Vagina (tissue), 2 donors: ENCODE results near the gene REEP1. TPM values are rescaled to one million over a fixed set of nuclear protein-coding genes. Genes with fewer than 3 reads are reported as not detected.

Experiments used
- DNase-seq, 2 donors: peaks; one replicate each; pipeline ENCODE4 v3.0.0-alpha.2; 2017; ENCODE audit errors: extremely low spot score in 2 of 2
- H3K27ac ChIP-seq: fragments of 200-600 bp; sonication (generic); one replicate; pipeline ENCODE4 v1.5.1; 2019
- H3K27me3 ChIP-seq: fragments of 200-600 bp; sonication (generic); one replicate; pipeline ENCODE4 v1.5.1; 2019
- H3K36me3 ChIP-seq, 2 donors: fragments of 200-600 bp; sonication (generic); one replicate each; pipeline ENCODE4 v1.5.1; 2017 to 2019
- H3K4me1 ChIP-seq: fragments of 200-600 bp; sonication (generic); one replicate; pipeline ENCODE4 v1.5.1; 2019
- H3K4me3 ChIP-seq, 2 donors: fragments of 200-600 bp; sonication (generic); 1 replicate in 1 of 2; 2 replicates in 1 of 2; pipeline ENCODE4 v1.5.1; 2016 to 2019
- H3K9me3 ChIP-seq: fragments of 200-600 bp; sonication (generic); one replicate; pipeline ENCODE4 v1.5.1; 2019
- POLR2A ChIP-seq, 2 donors: fragments of 450-650 bp; IDR thresholded peaks; one replicate each; pipeline ENCODE4 v1.6.1; 2017; ENCODE audit warnings: antibody characterized with exemption in 2 of 2, mild to moderate bottlenecking in 2 of 2, moderate library complexity in 2 of 2
- POLR2AphosphoS5 ChIP-seq, 2 donors: sonication (generic); formaldehyde crosslinking; IDR thresholded peaks; one replicate each; pipeline ENCODE4 v1.9.0; 2017; ENCODE audit warnings: antibody characterized with exemption in 2 of 2, mild to moderate bottlenecking in 2 of 2, low read depth in 1 of 2; ENCODE audit not compliant: insufficient read depth in 1 of 2
- intact Hi-C: fragments of 100-400 bp; cut with DNase I; formaldehyde crosslinking; loops from one replicate; pipeline ENCODE4 v1.15.1; 2023
- microRNA-seq: library from miRNA; unstranded; fragments of <30 nt; microRNA quantifications from one replicate; pipeline ENCODE4, GENCODE V29; 2017; ENCODE audit warnings: borderline number of aligned reads, borderline replicate concordance
- small RNA-seq: library from RNA; depleted of rRNA; stranded (forward); fragments of <200 nt; gene quantifications from one replicate; pipeline ENCODE3, GENCODE V24; 2016
- total RNA-seq: library from RNA; depleted of rRNA; stranded (reverse); fragments of >200 nt; gene quantifications from one replicate; pipeline ENCODE4 v1.2.3, GENCODE V29; 2016
- TF ChIP-seq, protein P1 (sequence below), 3 experiments: fragments of 450-650 bp in 2 of 3; fragments of 200-600 bp in 1 of 3; sonication (generic) in 1 of 3; IDR thresholded peaks; one replicate each; pipeline ENCODE4 v1.5.1; 2017 to 2019; ENCODE audit warnings: antibody characterized with exemption in 3 of 3, mild to moderate bottlenecking in 2 of 3, moderate library complexity in 2 of 3

Gene REEP1
- total RNA-seq, 1 donor from 2014 or later: 13.5 TPM

DNA sequence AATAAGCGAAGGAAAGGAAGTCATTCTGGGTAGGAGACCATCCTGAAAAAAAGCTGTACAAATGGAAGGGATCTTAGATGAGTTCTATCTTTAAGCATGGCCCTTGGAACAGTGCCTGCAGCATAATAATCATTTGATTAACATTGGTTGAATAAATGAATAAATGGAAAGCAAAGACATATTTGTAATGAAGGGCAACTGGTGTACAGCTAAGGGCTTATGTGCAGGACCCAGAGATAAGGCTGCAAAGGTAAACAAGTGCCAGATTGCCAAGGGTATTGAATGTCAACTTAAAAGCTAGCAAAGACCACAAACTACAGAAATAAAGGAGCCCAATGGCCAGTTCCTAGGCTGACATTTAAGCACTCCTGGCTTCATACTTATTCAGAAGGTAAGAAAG lies 161.6 kb downstream of the REEP1 start:
- intact Hi-C loops: no loop called here
- TF ChIP-seq, protein P1, sequence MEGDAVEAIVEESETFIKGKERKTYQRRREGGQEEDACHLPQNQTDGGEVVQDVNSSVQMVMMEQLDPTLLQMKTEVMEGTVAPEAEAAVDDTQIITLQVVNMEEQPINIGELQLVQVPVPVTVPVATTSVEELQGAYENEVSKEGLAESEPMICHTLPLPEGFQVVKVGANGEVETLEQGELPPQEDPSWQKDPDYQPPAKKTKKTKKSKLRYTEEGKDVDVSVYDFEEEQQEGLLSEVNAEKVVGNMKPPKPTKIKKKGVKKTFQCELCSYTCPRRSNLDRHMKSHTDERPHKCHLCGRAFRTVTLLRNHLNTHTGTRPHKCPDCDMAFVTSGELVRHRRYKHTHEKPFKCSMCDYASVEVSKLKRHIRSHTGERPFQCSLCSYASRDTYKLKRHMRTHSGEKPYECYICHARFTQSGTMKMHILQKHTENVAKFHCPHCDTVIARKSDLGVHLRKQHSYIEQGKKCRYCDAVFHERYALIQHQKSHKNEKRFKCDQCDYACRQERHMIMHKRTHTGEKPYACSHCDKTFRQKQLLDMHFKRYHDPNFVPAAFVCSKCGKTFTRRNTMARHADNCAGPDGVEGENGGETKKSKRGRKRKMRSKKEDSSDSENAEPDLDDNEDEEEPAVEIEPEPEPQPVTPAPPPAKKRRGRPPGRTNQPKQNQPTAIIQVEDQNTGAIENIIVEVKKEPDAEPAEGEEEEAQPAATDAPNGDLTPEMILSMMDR (IDR thresholded peaks at IDR 0.05): no peak
- TF ChIP-seq POLR2A (IDR thresholded peaks at IDR 0.05): no peak
- TF ChIP-seq POLR2AphosphoS5 (IDR thresholded peaks at IDR 0.05; ENCODE audit: insufficient read depth in 1 of 2, low read depth in 1 of 2): no peak
- no peak overlapping the region for H3K27ac ChIP-seq

DNA sequence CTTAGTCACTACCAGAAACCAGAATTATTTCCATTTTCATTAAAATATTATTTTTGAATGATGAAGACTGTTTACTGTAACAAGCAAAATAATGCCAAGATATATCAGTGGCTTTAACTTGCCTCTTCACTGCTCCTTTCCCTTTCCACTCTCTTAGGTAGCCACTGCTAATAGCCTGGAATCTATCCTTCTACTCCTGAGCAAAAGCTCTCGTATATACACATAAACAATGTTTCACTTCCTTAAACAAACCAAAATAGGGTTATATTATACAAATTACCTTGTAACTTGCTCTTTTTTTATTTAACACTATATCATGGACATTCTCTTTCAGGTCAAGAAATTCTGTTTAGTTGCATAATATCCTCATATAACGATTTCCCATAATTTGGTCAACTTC lies 163.0 kb downstream of the REEP1 start:
- Histone ChIP-seq H3K27ac (no peak overlapping the region), H3K27me3 (no peaks in the 10 kb centered on the region), H3K4me1 (peaks cover 6% of the 10 kb centered on the region), H3K36me3 (peaks cover 0 to 49% of the 10 kb centered on the region in 2 donors), H3K9me3 (no peaks in the 10 kb centered on the region), H3K4me3 (no peak overlapping the region)
- TF ChIP-seq POLR2A (IDR thresholded peaks at IDR 0.05) (no peak), POLR2AphosphoS5 (IDR thresholded peaks at IDR 0.05; ENCODE audit: insufficient read depth in 1 of 2, low read depth in 1 of 2) (no peak)
- TF ChIP-seq, protein P1 (IDR thresholded peaks at IDR 0.05): no peak
- no peak for DNase-seq
- intact Hi-C loops: no loop called here

More for the DNA sequence above, 161.6 kb downstream of the REEP1 start:
- DNase-seq: no peak
- no peak overlapping the region for H3K4me3 ChIP-seq
- no peaks in the 10 kb centered on the region for H3K27me3 ChIP-seq
- peaks cover 0 to 36% of the 10 kb centered on the region in 2 donors for H3K36me3 ChIP-seq
- peaks cover 6% of the 10 kb centered on the region for H3K4me1 ChIP-seq
- H3K9me3 ChIP-seq: no peaks in the 10 kb centered on the region

DNA sequence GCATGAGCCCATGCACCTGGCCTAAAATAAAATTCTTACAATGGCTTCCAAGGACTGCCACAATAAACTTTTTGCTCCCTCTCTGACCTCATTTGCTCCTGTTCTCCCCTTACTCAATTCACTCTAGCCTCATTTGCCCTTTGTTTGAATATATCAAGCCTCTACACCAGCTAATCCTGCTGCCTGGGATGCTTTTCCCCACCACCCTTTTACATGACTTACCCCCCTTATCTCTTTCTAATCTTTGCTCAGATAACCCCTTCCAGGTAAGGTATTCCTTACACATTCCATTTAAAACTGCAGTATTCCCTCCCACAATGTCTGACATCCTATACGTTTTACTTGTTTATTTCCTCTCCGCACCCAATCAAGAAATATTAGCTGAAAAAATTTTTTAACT lies 164.8 kb downstream of the REEP1 start:
- TF ChIP-seq POLR2AphosphoS5 (IDR thresholded peaks at IDR 0.05; ENCODE audit: insufficient read depth in 1 of 2, low read depth in 1 of 2): no peak
- TF ChIP-seq POLR2A (IDR thresholded peaks at IDR 0.05): no peak
- TF ChIP-seq, protein P1 (IDR thresholded peaks at IDR 0.05): no peak
- no peak overlapping the region for H3K4me3 ChIP-seq
- no peak overlapping the region for H3K27ac ChIP-seq
- no peak for DNase-seq
- intact Hi-C loops: no loop called here
- peaks cover 6% of the 10 kb centered on the region for H3K4me1 ChIP-seq
- H3K27me3 ChIP-seq: no peaks in the 10 kb centered on the region
- H3K36me3 ChIP-seq: peaks cover 0 to 49% of the 10 kb centered on the region in 2 donors
- no peaks in the 10 kb centered on the region for H3K9me3 ChIP-seq

DNA sequence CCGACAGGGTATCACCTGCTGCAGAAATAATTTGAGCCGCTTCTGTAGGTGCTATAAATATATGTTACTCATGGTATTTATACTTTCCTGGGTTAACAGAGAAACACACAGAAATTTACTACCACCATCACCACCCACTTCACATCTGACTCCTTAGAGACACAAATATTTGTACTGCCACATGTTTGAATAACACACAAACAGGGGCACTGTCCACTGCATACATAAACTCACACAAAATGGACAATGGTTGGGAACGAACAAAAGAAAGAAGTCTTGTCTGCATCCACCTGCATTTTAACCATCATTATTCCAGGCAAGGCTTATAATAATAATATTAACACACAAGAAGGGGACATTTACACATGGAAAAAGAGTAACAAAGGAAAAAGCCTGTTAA lies 166.1 kb downstream of the REEP1 start:
- intact Hi-C loops: no loop called here
- no peak for DNase-seq
- Histone ChIP-seq H3K36me3 (peaks cover 2 to 50% of the 10 kb centered on the region in 2 donors), H3K27ac (no peak overlapping the region), H3K4me3 (no peak overlapping the region), H3K27me3 (no peaks in the 10 kb centered on the region), H3K9me3 (no peaks in the 10 kb centered on the region), H3K4me1 (peaks cover 6% of the 10 kb centered on the region)
- TF ChIP-seq, protein P1 (IDR thresholded peaks at IDR 0.05): no peak
- no peak for TF ChIP-seq POLR2A (IDR thresholded peaks at IDR 0.05)
- no peak for TF ChIP-seq POLR2AphosphoS5 (IDR thresholded peaks at IDR 0.05; ENCODE audit: insufficient read depth in 1 of 2, low read depth in 1 of 2)

DNA sequence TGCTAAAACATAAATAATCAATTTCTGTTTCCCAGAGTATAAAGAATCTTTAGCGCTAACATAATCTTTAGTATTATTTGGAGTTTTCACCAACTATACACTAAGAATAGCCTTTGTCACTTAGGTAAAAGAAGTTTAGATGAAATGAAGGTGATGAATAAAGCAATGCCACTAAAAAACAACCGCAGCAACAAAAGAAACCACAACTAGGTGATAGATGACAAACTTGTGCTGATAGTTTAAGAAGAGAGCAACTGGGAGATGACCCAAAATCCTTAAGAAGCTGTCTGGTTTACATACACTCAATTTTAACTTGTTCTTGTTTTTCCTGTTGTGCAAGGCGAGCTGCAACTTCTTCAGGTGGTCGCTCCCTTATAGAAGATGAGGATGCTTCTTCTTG lies 167.0 kb downstream of the REEP1 start:
- Histone ChIP-seq H3K36me3 (peaks cover 4 to 59% of the 10 kb centered on the region in 2 donors), H3K9me3 (no peaks in the 10 kb centered on the region), H3K27ac (no peak overlapping the region), H3K4me3 (no peak overlapping the region), H3K27me3 (no peaks in the 10 kb centered on the region), H3K4me1 (peaks cover 6% of the 10 kb centered on the region)
- intact Hi-C loops: no loop called here
- TF ChIP-seq, protein P1 (IDR thresholded peaks at IDR 0.05): no peak
- TF ChIP-seq POLR2A (IDR thresholded peaks at IDR 0.05) (no peak), POLR2AphosphoS5 (IDR thresholded peaks at IDR 0.05; ENCODE audit: insufficient read depth in 1 of 2, low read depth in 1 of 2) (no peak)
- no peak for DNase-seq

Small RNA genes within 50 kb of the gene (microRNA-seq; reads per million reads assigned to microRNA genes)
- gene MIR4779: not detected

Small RNA genes within 50 kb of the gene (small RNA-seq; reads per million reads assigned to genes)
- gene MIR4779 (not detected), gene RF00096 (not detected), gene RF00413 (not detected)

Other genes with a start within 250 kb of the REEP1 start
- gene POLR1A, start 231.7 kb downstream of the REEP1 start, total RNA-seq: 17.2 TPM
- 61.6 TPM for gene PTCD3, start 231.4 kb downstream of the REEP1 start, total RNA-seq
- 51.8 TPM for gene IMMT, start 142.2 kb downstream of the REEP1 start, total RNA-seq
- gene MRPL35, start 138.2 kb downstream of the REEP1 start, total RNA-seq: 11.0 TPM
- 38.3 TPM for gene KDM3A, start 103.7 kb upstream of the REEP1 start, total RNA-seq
- 49.6 TPM for gene CHMP3, start 225.8 kb upstream of the REEP1 start, total RNA-seq